Breast epithelium (tissue), 3 donors: Measurements from ENCODE around the gene C17orf107.

Experiments
- POLR2A ChIP-seq: fragments of 450-650 bp; IDR thresholded peaks from one replicate; pipeline ENCODE4 v1.6.1; 2016; ENCODE audit warnings: antibody characterized with exemption, mild to moderate bottlenecking, moderate library complexity
- POLR2AphosphoS5 ChIP-seq, 3 donors: sonication (generic); formaldehyde crosslinking; IDR thresholded peaks; one replicate each; pipeline ENCODE4 v1.6.1; 2017; ENCODE audit warnings: antibody characterized with exemption in 3 of 3

GRCh38 chr17:4940555-4941318 is 41.4 kb downstream of the C17orf107 start:
- TF ChIP-seq POLR2AphosphoS5 (IDR thresholded peaks at IDR 0.05) (no peak), POLR2A (no peak)
